Natural killer cell (primary cell): ENCODE measurements around the gene HMCN2. TPM values are rescaled to one million over a fixed set of nuclear protein-coding genes. Genes with fewer than 3 reads are reported as not detected.

Experiments
- ATAC-seq, 3 donors: fragments of 150-1000 bp in 2 of 3; fragments of 200-7000 bp in 1 of 3; cut with Tn5 transposase; 1 replicate in 1 of 3; 2 replicates in 2 of 3; pipeline ENCODE4 v1.10.0; 2021; ENCODE audit warnings: mild to moderate bottlenecking in 2 of 3, moderate library complexity in 2 of 3
- DNase-seq, 2 donors: peaks; one replicate each; pipeline versions ENCODE4 v3.0.0 to v3.0.0-alpha.2; 2013 to 2021; ENCODE audit warnings: mixed read lengths in 1 of 2
- H3K27ac ChIP-seq: one replicate; pipeline ENCODE4 v1.5.1; 2013; ENCODE audit warnings: mild to moderate bottlenecking, low read length
- H3K27me3 ChIP-seq: one replicate; pipeline ENCODE4 v1.6.1; 2013; ENCODE audit warnings: low read length; ENCODE audit not compliant: control insufficient read depth, insufficient read depth
- H3K36me3 ChIP-seq: one replicate; pipeline ENCODE4 v1.6.1; 2013; ENCODE audit warnings: low read length; ENCODE audit not compliant: control insufficient read depth, insufficient read depth
- H3K4me1 ChIP-seq: one replicate; pipeline ENCODE4 v1.6.1; 2013; ENCODE audit warnings: low read length; ENCODE audit not compliant: control insufficient read depth, insufficient read depth
- H3K4me3 ChIP-seq: one replicate; pipeline ENCODE4 v1.5.1; 2013; ENCODE audit warnings: low read length
- H3K9me3 ChIP-seq: one replicate; pipeline ENCODE4 v1.6.1; 2013; ENCODE audit warnings: low read length; ENCODE audit not compliant: control insufficient read depth, insufficient read depth
- H3K27ac Mint-ChIP-seq, 2 donors: one replicate each; pipeline ENCODE4 v1.8.0; 2022; ENCODE audit warnings: mild to moderate bottlenecking in 2 of 2, mixed read lengths in 2 of 2, moderate library complexity in 1 of 2
- H3K27me3 Mint-ChIP-seq, 2 donors: one replicate each; pipeline ENCODE4 v1.8.0; 2022; ENCODE audit warnings: low read depth in 2 of 2, mixed read lengths in 2 of 2
- H3K36me3 Mint-ChIP-seq: one replicate; pipeline ENCODE4 v1.8.0; 2022; ENCODE audit warnings: mixed read lengths
- H3K4me1 Mint-ChIP-seq, 2 donors: one replicate each; pipeline ENCODE4 v1.8.0; 2022; ENCODE audit warnings: mixed read lengths in 2 of 2
- H3K4me3 Mint-ChIP-seq: one replicate; pipeline ENCODE4 v1.8.0; 2022; ENCODE audit warnings: mild to moderate bottlenecking, moderate library complexity, mixed read lengths
- H3K9me3 Mint-ChIP-seq, 2 donors: one replicate each; pipeline ENCODE4 v1.8.0; 2022; ENCODE audit warnings: mixed read lengths in 2 of 2
- CTCF ChIP-seq: fragments of 200-600 bp; IDR thresholded peaks from one replicate; pipeline ENCODE4 v1.8.0; 2022; ENCODE audit warnings: antibody characterized with exemption
- WGBS: methylation state at CpG from one replicate; pipeline ENCODE4 v1.1.7; 2013; ENCODE audit warnings: missing lambda C conversion rate; ENCODE audit not compliant: insufficient coverage; 5-methylcytosine and 5-hydroxymethylcytosine counted together
- intact Hi-C: fragments of 100-400 bp; cut with micrococcal nuclease; formaldehyde crosslinking; loops from one replicate; pipeline ENCODE4 v1.14.2; 2022
- total RNA-seq, 4 donors: library from RNA; stranded (reverse); fragments of 120-200 nt in 1 of 4; gene quantifications; one replicate each; pipeline versions ENCODE4 v1.2.3 to v1.2.4, GENCODE V29; 2013 to 2022

HMCN2 gene
- total RNA-seq, 3 donors from 2014 or later (not counting 1 experiment from before 2014, with no cell fraction given), result not detected

- Mint-ChIP-seq H3K9me3 (no peaks in the 10 kb centered on the region), H3K4me1 (no peaks in the 10 kb centered on the region), H3K4me3 (no peak overlapping the region), H3K27me3 (peaks cover 14 to 22% of the 10 kb centered on the region in 2 donors), H3K36me3 (no peaks in the 10 kb centered on the region), H3K27ac (no peak overlapping the region)
- Histone ChIP-seq H3K27me3 (peaks cover 2% of the 10 kb centered on the region), H3K27ac (no peak overlapping the region), H3K4me3 (no peak overlapping the region), H3K9me3 (no peaks in the 10 kb centered on the region), H3K4me1 (no peaks in the 10 kb centered on the region), H3K36me3 (no peaks in the 10 kb centered on the region)
- DNase-seq (no peak), ATAC-seq (peak in 1 of 3 donors; percentile 11)
- intact Hi-C loops, result no loop called here
- TF ChIP-seq CTCF, result no peak
- WGBS, result 82% methylated on average over 16 of the region's 16 CpGs
Observed at GRCh38 chr9:130480673-130481072, 215.1 kb downstream of the HMCN2 start.

GRCh38 chr9:130482463-130482862 lies 216.9 kb downstream of the HMCN2 start:
- ATAC-seq (no peak), DNase-seq (no peak)
- Histone ChIP-seq H3K9me3 (no peaks in the 10 kb centered on the region), H3K4me3 (no peak overlapping the region), H3K27ac (no peak overlapping the region), H3K27me3 (peaks cover 2% of the 10 kb centered on the region), H3K36me3 (no peaks in the 10 kb centered on the region), H3K4me1 (no peaks in the 10 kb centered on the region)
- H3K4me3 Mint-ChIP-seq, result no peak overlapping the region
- peaks cover 20 to 22% of the 10 kb centered on the region in 2 donors for H3K27me3 Mint-ChIP-seq
- WGBS, result 74% methylated on average over 5 of the region's 5 CpGs
- H3K36me3 Mint-ChIP-seq, result no peaks in the 10 kb centered on the region
- intact Hi-C loops, result no loop called here
- H3K4me1 Mint-ChIP-seq, result no peaks in the 10 kb centered on the region
- H3K27ac Mint-ChIP-seq, result no peak overlapping the region
- no peaks in the 10 kb centered on the region for H3K9me3 Mint-ChIP-seq
- no peak for TF ChIP-seq CTCF

- DNase-seq, result no peak
- no peaks in the 10 kb centered on the region for H3K36me3 Mint-ChIP-seq
- Histone ChIP-seq H3K4me3 (no peak overlapping the region), H3K9me3 (no peaks in the 10 kb centered on the region), H3K36me3 (no peaks in the 10 kb centered on the region), H3K27ac (no peak overlapping the region), H3K4me1 (no peaks in the 10 kb centered on the region), H3K27me3 (peaks cover 2% of the 10 kb centered on the region)
- H3K27ac Mint-ChIP-seq, result no peak overlapping the region
- H3K9me3 Mint-ChIP-seq, result no peaks in the 10 kb centered on the region
- no peak for ATAC-seq
- H3K4me1 Mint-ChIP-seq, result no peaks in the 10 kb centered on the region
- no peak for TF ChIP-seq CTCF
- intact Hi-C loops, result no loop called here
- WGBS, result 35% methylated on average over 12 of the region's 16 CpGs
- H3K27me3 Mint-ChIP-seq, result peaks cover 20 to 22% of the 10 kb centered on the region in 2 donors
- no peak overlapping the region for H3K4me3 Mint-ChIP-seq
Observed at GRCh38 chr9:130483371-130483971, 217.9 kb downstream of the HMCN2 start.

Other genes starting within 250 kb of the HMCN2 start
- gene FNBP1, start 222.6 kb upstream of the HMCN2 start, total RNA-seq, result 100 to 1,000 TPM; 177 to 209 (median 203) TPM
- gene GPR107, start 211.9 kb upstream of the HMCN2 start, total RNA-seq, result 10 to 100 TPM; 32.9 to 49.5 (median 41.8) TPM
- 1 to 10 TPM; 1.4 to 2.4 (median 1.5) TPM for gene NCS1, start 93.4 kb upstream of the HMCN2 start, total RNA-seq
- gene ASS1, start 179.2 kb downstream of the HMCN2 start, total RNA-seq, result 1 to 10 TPM in 1 of 3 donors, not detected in 2; 1.3 TPM